ENCODE data around the gene RCOR2.

RCOR2 gene

DNA sequence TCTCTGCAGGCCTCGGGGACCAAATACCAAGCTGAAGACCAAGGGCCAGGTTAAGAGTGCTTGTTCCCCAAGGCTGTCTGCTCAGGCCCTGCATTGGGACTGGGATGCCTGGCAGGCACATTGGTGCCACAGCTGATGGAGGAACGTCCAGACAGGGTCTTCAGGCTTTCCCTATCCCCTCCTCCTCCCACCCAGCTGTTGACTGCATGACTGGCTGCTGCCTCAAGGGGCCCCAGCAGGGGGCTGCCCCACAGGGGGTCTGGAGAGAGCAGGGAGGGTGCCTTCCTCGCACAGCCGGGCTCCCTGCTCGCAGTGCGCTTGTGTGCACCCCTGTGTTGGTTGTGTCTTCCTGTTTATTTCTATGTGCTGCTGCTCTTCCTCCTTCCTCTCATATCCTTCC lies 9.9 kb downstream of the RCOR2 start:
- no peaks in the 10 kb centered on the region for H3K79me2 ChIP-seq (ENCODE audit: insufficient read depth, low read length)
- H4K20me1 ChIP-seq (ENCODE audit: insufficient read depth, low read length), result no peaks in the 10 kb centered on the region
- peaks cover 64% of the 10 kb centered on the region for H3K36me3 ChIP-seq (ENCODE audit: insufficient read depth, low read length)
- no peaks in the 10 kb centered on the region for H3K4me1 ChIP-seq (ENCODE audit: insufficient read depth, low read length, severe bottlenecking)
- TF ChIP-seq EZH2 (IDR thresholded peaks at IDR 0.05; ENCODE audit: borderline replicate concordance, low read length), result no peak
- TF ChIP-seq, protein P1, sequence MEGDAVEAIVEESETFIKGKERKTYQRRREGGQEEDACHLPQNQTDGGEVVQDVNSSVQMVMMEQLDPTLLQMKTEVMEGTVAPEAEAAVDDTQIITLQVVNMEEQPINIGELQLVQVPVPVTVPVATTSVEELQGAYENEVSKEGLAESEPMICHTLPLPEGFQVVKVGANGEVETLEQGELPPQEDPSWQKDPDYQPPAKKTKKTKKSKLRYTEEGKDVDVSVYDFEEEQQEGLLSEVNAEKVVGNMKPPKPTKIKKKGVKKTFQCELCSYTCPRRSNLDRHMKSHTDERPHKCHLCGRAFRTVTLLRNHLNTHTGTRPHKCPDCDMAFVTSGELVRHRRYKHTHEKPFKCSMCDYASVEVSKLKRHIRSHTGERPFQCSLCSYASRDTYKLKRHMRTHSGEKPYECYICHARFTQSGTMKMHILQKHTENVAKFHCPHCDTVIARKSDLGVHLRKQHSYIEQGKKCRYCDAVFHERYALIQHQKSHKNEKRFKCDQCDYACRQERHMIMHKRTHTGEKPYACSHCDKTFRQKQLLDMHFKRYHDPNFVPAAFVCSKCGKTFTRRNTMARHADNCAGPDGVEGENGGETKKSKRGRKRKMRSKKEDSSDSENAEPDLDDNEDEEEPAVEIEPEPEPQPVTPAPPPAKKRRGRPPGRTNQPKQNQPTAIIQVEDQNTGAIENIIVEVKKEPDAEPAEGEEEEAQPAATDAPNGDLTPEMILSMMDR (IDR thresholded peaks at IDR 0.05; ENCODE audit: low read length), result no peak
- H2AFZ ChIP-seq (ENCODE audit: low read length), result no peak overlapping the region
- no peaks in the 10 kb centered on the region for H3F3A ChIP-seq (ENCODE audit: insufficient read depth, low read length)
- no peak overlapping the region for H3K4me2 ChIP-seq (ENCODE audit: low read length)
- H3K9ac ChIP-seq (ENCODE audit: low read length), result no peak overlapping the region
- H3K9me3 ChIP-seq (ENCODE audit: low read length), result no peaks in the 10 kb centered on the region
- no peak overlapping the region for H3K27ac ChIP-seq (ENCODE audit: low read depth, low read length, poor library complexity, severe bottlenecking)
- H3K4me3 ChIP-seq (ENCODE audit: low read depth, low read length, poor library complexity, severe bottlenecking), result no peak overlapping the region
- no peaks in the 10 kb centered on the region for H3K27me3 ChIP-seq (ENCODE audit: insufficient read depth, low read length)
- no peaks in the 10 kb centered on the region for H3K9me2 ChIP-seq (ENCODE audit: low read depth, low read length)

DNA sequence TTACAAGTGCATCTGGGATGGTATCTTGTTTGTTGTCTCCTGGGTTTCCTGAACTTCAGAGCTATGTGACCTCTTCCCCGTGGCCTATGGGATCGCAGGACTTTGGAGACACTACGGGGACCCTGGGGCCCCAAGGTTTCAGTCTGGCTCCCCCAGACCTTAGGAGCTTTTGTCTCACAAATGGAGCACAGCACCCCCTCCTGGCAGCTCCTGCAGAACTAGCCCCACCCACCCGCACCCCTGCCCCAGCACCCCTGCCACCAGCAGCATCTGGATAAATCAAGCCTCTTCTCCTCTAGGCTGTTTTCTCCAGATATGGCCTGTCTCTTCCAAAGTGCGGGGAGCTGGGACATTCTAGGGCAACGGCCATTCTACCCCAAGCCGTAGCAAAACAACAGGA lies 10.4 kb downstream of the RCOR2 start:
- no peaks in the 10 kb centered on the region for H3K27me3 ChIP-seq (ENCODE audit: insufficient read depth, low read length)
- no peak overlapping the region for H3K4me3 ChIP-seq (ENCODE audit: low read depth, low read length, poor library complexity, severe bottlenecking)
- no peaks in the 10 kb centered on the region for H3K79me2 ChIP-seq (ENCODE audit: insufficient read depth, low read length)
- H2AFZ ChIP-seq (ENCODE audit: low read length), result no peak overlapping the region
- peaks cover 68% of the 10 kb centered on the region for H3K36me3 ChIP-seq (ENCODE audit: insufficient read depth, low read length)
- H3K27ac ChIP-seq (ENCODE audit: low read depth, low read length, poor library complexity, severe bottlenecking), result no peak overlapping the region
- H3K9ac ChIP-seq (ENCODE audit: low read length), result no peak overlapping the region
- no peaks in the 10 kb centered on the region for H3K9me3 ChIP-seq (ENCODE audit: low read length)
- H4K20me1 ChIP-seq (ENCODE audit: insufficient read depth, low read length), result no peaks in the 10 kb centered on the region
- no peaks in the 10 kb centered on the region for H3F3A ChIP-seq (ENCODE audit: insufficient read depth, low read length)
- no peaks in the 10 kb centered on the region for H3K9me2 ChIP-seq (ENCODE audit: low read depth, low read length)
- no peaks in the 10 kb centered on the region for H3K4me1 ChIP-seq (ENCODE audit: insufficient read depth, low read length, severe bottlenecking)
- H3K4me2 ChIP-seq (ENCODE audit: low read length), result no peak overlapping the region
- no peak for TF ChIP-seq EZH2 (IDR thresholded peaks at IDR 0.05; ENCODE audit: borderline replicate concordance, low read length)
- TF ChIP-seq, protein P1 (IDR thresholded peaks at IDR 0.05; ENCODE audit: low read length), result peak; percentile 17; the same call in 1 of the 2 replicates

DNA sequence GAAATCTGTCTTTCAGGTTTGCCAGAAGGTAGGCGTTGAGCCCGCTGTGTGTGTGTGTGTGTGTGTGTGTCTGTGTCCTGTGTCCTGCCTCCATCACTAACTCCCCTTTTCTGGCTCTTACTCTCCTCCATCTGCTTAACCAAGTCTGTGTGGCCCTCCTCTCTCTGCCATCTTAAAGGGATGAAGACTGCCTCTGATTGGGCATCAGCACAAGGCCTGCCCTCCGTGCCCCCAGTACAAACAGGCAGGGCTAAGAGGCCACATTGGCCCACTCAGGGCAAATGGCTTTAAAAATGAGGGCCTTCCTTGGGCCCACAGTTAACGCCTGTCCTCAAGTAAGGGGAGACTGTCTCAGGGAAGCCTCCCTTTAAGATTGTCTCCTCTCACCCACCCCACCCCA lies 10.9 kb downstream of the RCOR2 start:
- Histone ChIP-seq H2AFZ (ENCODE audit: low read length) (no peak overlapping the region), H3K27ac (ENCODE audit: low read depth, low read length, poor library complexity, severe bottlenecking) (no peak overlapping the region), H3K9ac (ENCODE audit: low read length) (no peak overlapping the region), H3K4me2 (ENCODE audit: low read length) (no peak overlapping the region), H3K4me3 (ENCODE audit: low read depth, low read length, poor library complexity, severe bottlenecking) (no peak overlapping the region), H3F3A (ENCODE audit: insufficient read depth, low read length) (no peaks in the 10 kb centered on the region), H3K36me3 (ENCODE audit: insufficient read depth, low read length) (peaks cover 70% of the 10 kb centered on the region), H3K9me3 (ENCODE audit: low read length) (no peaks in the 10 kb centered on the region), H3K9me2 (ENCODE audit: low read depth, low read length) (no peaks in the 10 kb centered on the region), H3K27me3 (ENCODE audit: insufficient read depth, low read length) (no peaks in the 10 kb centered on the region), H4K20me1 (ENCODE audit: insufficient read depth, low read length) (no peaks in the 10 kb centered on the region), H3K4me1 (ENCODE audit: insufficient read depth, low read length, severe bottlenecking) (no peaks in the 10 kb centered on the region), H3K79me2 (ENCODE audit: insufficient read depth, low read length) (no peaks in the 10 kb centered on the region)
- TF ChIP-seq, protein P1 (IDR thresholded peaks at IDR 0.05; ENCODE audit: low read length), result no peak
- no peak for TF ChIP-seq EZH2 (IDR thresholded peaks at IDR 0.05; ENCODE audit: borderline replicate concordance, low read length)

Data from OCI-LY1 (cell line).